CD14-positive monocyte (primary cell): ENCODE measurements around the gene PPP1CB. TPM values are rescaled to one million over a fixed set of nuclear protein-coding genes. Genes with fewer than 3 reads are reported as not detected.
A peak's percentile ranks its signal among the peaks of the same experiment; 100 is the strongest.

Experiments
- DNase-seq, 3 donors: peaks; one replicate each; pipeline ENCODE4 v3.0.0-alpha.2; 2011 to 2022
- H2AFZ ChIP-seq: 2 replicates; pipeline ENCODE4 v1.6.0; 2012; ENCODE audit warnings: mild to moderate bottlenecking, low read depth, low read length, inconsistent platforms; ENCODE audit not compliant: insufficient read depth, poor library complexity, severe bottlenecking
- H3K27ac ChIP-seq, 2 donors: 1 replicate in 1 of 2; 2 replicates in 1 of 2; pipeline ENCODE4 v1.5.1; 2012 to 2013; ENCODE audit warnings: low read length in 2 of 2, control low read depth in 1 of 2, inconsistent platforms in 1 of 2, low read depth in 1 of 2, mild to moderate bottlenecking in 1 of 2
- H3K27me3 ChIP-seq, 2 donors: one replicate each; pipeline versions ENCODE4 v1.6.0 to v1.6.1; 2011 to 2013; ENCODE audit warnings: low read length in 2 of 2; ENCODE audit not compliant: control insufficient read depth in 2 of 2, insufficient read depth in 2 of 2
- H3K36me3 ChIP-seq, 2 donors: replicated peaks in 1 of 2; 1 replicate in 1 of 2; 2 replicates in 1 of 2; pipeline versions ENCODE4 v1.5.1 to v1.6.1; 2012 to 2013; ENCODE audit warnings: low read length in 2 of 2, control low read depth in 1 of 2, inconsistent platforms in 1 of 2, mild to moderate bottlenecking in 1 of 2; ENCODE audit not compliant: insufficient read depth in 2 of 2, control insufficient read depth in 1 of 2
- H3K4me1 ChIP-seq, 2 donors: 1 replicate in 1 of 2; 2 replicates in 1 of 2; pipeline versions ENCODE4 v1.5.1 to v1.6.1; 2012 to 2013; ENCODE audit warnings: low read length in 2 of 2, control low read depth in 1 of 2, inconsistent platforms in 1 of 2, mild to moderate bottlenecking in 1 of 2, moderate library complexity in 1 of 2; ENCODE audit not compliant: insufficient read depth in 2 of 2, control insufficient read depth in 1 of 2
- H3K4me2 ChIP-seq: replicated peaks from 2 replicates; pipeline ENCODE3; 2012; ENCODE audit warnings: low read length, moderate library complexity, mild to moderate bottlenecking; ENCODE audit not compliant: poor library complexity, severe bottlenecking; ENCODE audit errors: extremely low read depth
- H3K4me3 ChIP-seq, 3 experiments: fragments of 200-600 bp in 1 of 3; sonication (generic) in 1 of 3; replicated peaks in 1 of 3; 1 replicate in 2 of 3; 2 replicates in 1 of 3; pipeline ENCODE4 v1.5.1; 2011 to 2013; ENCODE audit warnings: low read length in 3 of 3, mild to moderate bottlenecking in 3 of 3, control low read depth in 2 of 3, low read depth in 2 of 3, inconsistent platforms in 1 of 3, moderate library complexity in 1 of 3
- H3K79me2 ChIP-seq: 2 replicates; pipeline ENCODE4 v1.6.0; 2012; ENCODE audit warnings: mild to moderate bottlenecking, control low read depth, inconsistent platforms, low read length, moderate library complexity; ENCODE audit not compliant: insufficient read depth
- H3K9ac ChIP-seq: 2 replicates; pipeline ENCODE4 v1.6.0; 2017; ENCODE audit warnings: low read length, mild to moderate bottlenecking; ENCODE audit not compliant: insufficient read depth, poor library complexity, severe bottlenecking
- H3K9me3 ChIP-seq, 2 donors: replicated peaks in 1 of 2; 1 replicate in 1 of 2; 2 replicates in 1 of 2; pipeline versions ENCODE4 v1.5.1 to v1.6.1; 2012 to 2013; ENCODE audit warnings: low read length in 2 of 2, control low read depth in 1 of 2; ENCODE audit not compliant: control insufficient read depth in 1 of 2, insufficient read depth in 1 of 2
- H4K20me1 ChIP-seq: 2 replicates; pipeline ENCODE4 v1.6.0; 2012; ENCODE audit warnings: mild to moderate bottlenecking, low read length, control low read depth, moderate library complexity; ENCODE audit not compliant: insufficient read depth
- H3K27ac Mint-ChIP-seq, 7 donors: one replicate each; pipeline ENCODE4 v1.8.0; 2020; ENCODE audit warnings: mild to moderate bottlenecking in 7 of 7, mixed read lengths in 7 of 7, moderate library complexity in 6 of 7, inconsistent platforms in 2 of 7
- H3K27me3 Mint-ChIP-seq, 3 donors: one replicate each; pipeline ENCODE4 v1.8.0; 2021 to 2022; ENCODE audit warnings: low read depth in 3 of 3, mild to moderate bottlenecking in 3 of 3, mixed read lengths in 3 of 3, moderate library complexity in 3 of 3, inconsistent platforms in 1 of 3
- H3K36me3 Mint-ChIP-seq, 2 donors: one replicate each; pipeline ENCODE4 v1.8.0; 2020; ENCODE audit warnings: mixed read lengths in 2 of 2, inconsistent platforms in 1 of 2, mild to moderate bottlenecking in 1 of 2
- H3K4me1 Mint-ChIP-seq: one replicate; pipeline ENCODE4 v1.8.0; 2020; ENCODE audit warnings: mild to moderate bottlenecking, mixed read lengths
- H3K4me3 Mint-ChIP-seq, 2 donors: one replicate each; pipeline ENCODE4 v1.8.0; 2020; ENCODE audit warnings: mild to moderate bottlenecking in 2 of 2, mixed read lengths in 2 of 2, moderate library complexity in 1 of 2
- H3K9me3 Mint-ChIP-seq, 7 donors: one replicate each; pipeline ENCODE4 v1.8.0; 2020 to 2022; ENCODE audit warnings: mixed read lengths in 7 of 7, mild to moderate bottlenecking in 6 of 7, moderate library complexity in 6 of 7, inconsistent platforms in 2 of 7
- WGBS: methylation state at CpG from one replicate; pipeline ENCODE4 v1.1.5; 2013; ENCODE audit warnings: missing lambda C conversion rate; ENCODE audit not compliant: insufficient coverage; 5-methylcytosine and 5-hydroxymethylcytosine counted together
- intact Hi-C, 2 donors: fragments of 100-400 bp; cut with micrococcal nuclease; formaldehyde crosslinking; loops; one replicate each; pipeline versions ENCODE4 v1.15.0 to v1.15.1; 2023
- polyA minus RNA-seq: library from RNA; depleted of rRNA, polyadenylated mRNA; stranded (reverse); fragments of >200 nt; gene quantifications from 2 replicates; pipeline ENCODE4 v1.2.3, GENCODE V29; 2012
- polyA plus RNA-seq, 3 donors: library from polyadenylated mRNA; depleted of rRNA in 1 of 3; unstranded in 2 of 3; stranded (reverse) in 1 of 3; fragments of 300-500 nt in 2 of 3; fragments of >200 nt in 1 of 3; fragmentation: Illumina TruSeq in 2 of 3; gene quantifications; 1 replicate in 2 of 3; 2 replicates in 1 of 3; pipeline ENCODE4 v1.2.3, GENCODE V29; 2012 to 2021
- total RNA-seq, 12 experiments: library from RNA in 1 of 12; stranded (reverse) in 1 of 12; fragments of 120-200 nt in 1 of 12; gene quantifications; one replicate each; pipeline ENCODE4 v1.2.4 and lab custom pipeline; 2013 to 2026; ENCODE audit warnings: mixed read lengths in 6 of 12, inconsistent platforms in 1 of 12
- TF ChIP-seq, protein P1 (sequence below): fragments of 200-600 bp; IDR thresholded peaks from one replicate; pipeline ENCODE4 v1.8.0; 2022; ENCODE audit warnings: antibody characterized with exemption, mild to moderate bottlenecking

PPP1CB gene
- 109 TPM for total RNA-seq (2013)
- polyA plus RNA-seq (100 to 1,000 TPM in 1 of 3 donors, 10 to 100 TPM in 2; 25.3 to 142 (median 69.4) TPM), polyA minus RNA-seq (51.0 and 68.1 TPM in 2 replicates), total RNA-seq (lab: John Stamatoyannopoulos, UW) (263 to 514 (median 375) reads per million in 11 experiments)

DNA sequence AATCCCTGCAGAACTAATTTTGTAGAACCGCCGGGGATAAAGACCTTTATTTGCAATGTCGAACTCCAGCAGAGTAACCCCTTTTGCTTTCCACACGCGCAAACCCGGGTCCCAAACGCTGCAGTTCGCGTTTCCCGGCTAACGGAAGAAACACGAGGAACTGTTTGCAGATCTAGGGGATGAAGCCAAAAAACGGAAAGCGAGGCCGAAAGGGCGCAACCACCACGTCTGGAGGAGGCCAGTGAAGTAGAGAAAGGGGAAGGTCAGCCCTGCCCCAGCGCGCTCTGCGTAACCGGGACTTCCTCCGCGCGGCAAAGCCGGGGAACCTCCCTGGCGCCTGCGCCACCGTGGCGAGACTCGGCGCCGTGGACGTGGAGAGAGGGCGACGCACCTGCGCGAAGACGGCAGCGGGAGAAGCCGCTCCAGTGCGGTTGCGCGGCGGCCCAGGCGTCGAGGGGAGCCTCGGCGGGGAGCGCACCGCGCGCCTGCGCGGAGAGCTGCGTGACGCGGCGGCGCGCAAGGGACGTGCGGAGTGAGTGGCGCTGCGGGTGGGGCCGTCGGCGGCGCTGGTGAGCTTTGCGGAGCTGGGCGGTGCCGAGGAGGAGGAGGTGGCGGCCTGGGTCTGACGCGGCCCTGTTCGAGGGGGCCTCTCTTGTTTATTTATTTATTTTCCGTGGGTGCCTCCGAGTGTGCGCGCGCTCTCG, at the start of gene PPP1CB:
Gene PPP1CB (plus strand): TSS at position 579 of the 704 bp plus-strand sequence. CDS start 295 bp downstream, outside the sequence.
- peaks cover 11 to 16% of the 10 kb centered on the region in 2 donors for H3K36me3 Mint-ChIP-seq
- WGBS, result under 1% methylated on average over 69 of the region's 81 CpGs
- H3K27ac Mint-ChIP-seq, result peak within 1 kb of the TSS; percentile 96 to 99 (median 98)
- H3K4me3 Mint-ChIP-seq, result peak within 1 kb of the TSS; percentile 91 to 99
- intact Hi-C loops, result loop anchor here (2.0 to 10.0 kb wide), 5 partner anchors 35 to 184 kb away; no protein-coding TSS in a partner anchor
- H3K9me3 Mint-ChIP-seq, result no peaks in the 10 kb centered on the region
- peak within 1 kb of the TSS; percentile 79 for H2AFZ ChIP-seq
- peaks cover 59% of the 10 kb centered on the region for H3K79me2 ChIP-seq
- peak within 1 kb of the TSS; percentile 90 for H3K4me2 ChIP-seq
- H3K4me3 ChIP-seq, result peak within 1 kb of the TSS; percentile 96 to 100 (median 97)
- no peaks in the 10 kb centered on the region for H3K9me3 ChIP-seq
- H3K27ac ChIP-seq, result peak within 1 kb of the TSS; percentile 94 to 98
- peaks cover 43% of the 10 kb centered on the region for H4K20me1 ChIP-seq
- peaks cover 23 to 34% of the 10 kb centered on the region in 2 donors for H3K4me1 ChIP-seq
- H3K4me1 Mint-ChIP-seq, result peaks cover 38% of the 10 kb centered on the region
- TF ChIP-seq, protein P1, sequence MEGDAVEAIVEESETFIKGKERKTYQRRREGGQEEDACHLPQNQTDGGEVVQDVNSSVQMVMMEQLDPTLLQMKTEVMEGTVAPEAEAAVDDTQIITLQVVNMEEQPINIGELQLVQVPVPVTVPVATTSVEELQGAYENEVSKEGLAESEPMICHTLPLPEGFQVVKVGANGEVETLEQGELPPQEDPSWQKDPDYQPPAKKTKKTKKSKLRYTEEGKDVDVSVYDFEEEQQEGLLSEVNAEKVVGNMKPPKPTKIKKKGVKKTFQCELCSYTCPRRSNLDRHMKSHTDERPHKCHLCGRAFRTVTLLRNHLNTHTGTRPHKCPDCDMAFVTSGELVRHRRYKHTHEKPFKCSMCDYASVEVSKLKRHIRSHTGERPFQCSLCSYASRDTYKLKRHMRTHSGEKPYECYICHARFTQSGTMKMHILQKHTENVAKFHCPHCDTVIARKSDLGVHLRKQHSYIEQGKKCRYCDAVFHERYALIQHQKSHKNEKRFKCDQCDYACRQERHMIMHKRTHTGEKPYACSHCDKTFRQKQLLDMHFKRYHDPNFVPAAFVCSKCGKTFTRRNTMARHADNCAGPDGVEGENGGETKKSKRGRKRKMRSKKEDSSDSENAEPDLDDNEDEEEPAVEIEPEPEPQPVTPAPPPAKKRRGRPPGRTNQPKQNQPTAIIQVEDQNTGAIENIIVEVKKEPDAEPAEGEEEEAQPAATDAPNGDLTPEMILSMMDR, result no peak
- peaks cover 0 to 2% of the 10 kb centered on the region in 2 donors for H3K36me3 ChIP-seq
- no peaks in the 10 kb centered on the region for H3K27me3 ChIP-seq
- H3K27me3 Mint-ChIP-seq, result peaks cover 0 to 2% (median 0%) of the 10 kb centered on the region in 3 donors
- peak; percentile 94 to 98 (median 97) for DNase-seq
- peak within 1 kb of the TSS; percentile 98 for H3K9ac ChIP-seq

DNA sequence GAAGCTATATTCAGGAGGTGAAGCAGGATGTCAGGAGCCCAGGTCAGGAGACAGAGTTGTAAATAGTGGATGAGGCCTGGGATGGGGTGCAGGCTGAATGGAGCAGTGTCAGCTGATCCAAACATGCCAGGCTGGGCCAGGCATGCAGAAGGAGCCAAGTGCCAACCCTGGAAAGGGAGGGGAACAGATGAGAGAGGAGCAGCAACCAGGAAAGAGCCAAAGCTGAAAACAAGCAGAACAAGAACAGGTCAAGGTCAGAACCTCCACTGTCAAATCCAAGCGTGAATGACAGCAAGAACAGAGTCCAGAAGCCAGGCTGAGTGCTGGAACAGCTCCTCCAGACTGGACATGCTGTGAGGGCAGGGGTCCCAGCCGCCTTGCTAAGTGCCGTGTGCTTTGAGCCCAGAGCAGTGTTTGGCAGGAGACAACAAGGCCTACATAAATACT, 49.2 kb upstream of the PPP1CB start:
- intact Hi-C loops, result no loop called here
- Mint-ChIP-seq H3K27me3 (peaks cover 0 to 5% (median 3%) of the 10 kb centered on the region in 3 donors), H3K27ac (peak overlapping the region in 1 of 7 donors; percentile 23), H3K4me3 (no peak overlapping the region), H3K4me1 (peaks cover 12% of the 10 kb centered on the region), H3K36me3 (peaks cover 0 to 3% of the 10 kb centered on the region in 2 donors), H3K9me3 (peaks cover 11 to 21% (median 13%) of the 10 kb centered on the region in 7 donors)
- no peak for DNase-seq
- no peaks in the 10 kb centered on the region for H3K79me2 ChIP-seq
- no peaks in the 10 kb centered on the region for H3K36me3 ChIP-seq
- H3K27ac ChIP-seq, result no peak overlapping the region
- H3K4me2 ChIP-seq, result no peak overlapping the region
- H2AFZ ChIP-seq, result no peak overlapping the region
- TF ChIP-seq, protein P1, result no peak
- H3K27me3 ChIP-seq, result no peaks in the 10 kb centered on the region
- H3K9ac ChIP-seq, result no peak overlapping the region
- no peaks in the 10 kb centered on the region for H4K20me1 ChIP-seq
- no peaks in the 10 kb centered on the region for H3K4me1 ChIP-seq
- H3K9me3 ChIP-seq, result peaks cover 0 to 12% of the 10 kb centered on the region in 2 donors
- no peak overlapping the region for H3K4me3 ChIP-seq
- WGBS, result 96% methylated on average over 3 of the region's 3 CpGs
